Inferior parietal cortex (tissue), 1 donor: ENCODE data around the gene FAM111B.
A peak's percentile ranks its signal among the peaks of the same experiment; 100 is the strongest.

ENCODE experiments used
- DNase-seq: peaks from one replicate; pipeline ENCODE4 v3.0.0-alpha.2; 2016; ENCODE audit errors: extremely low spot score

Gene FAM111B

GRCh38 chr11:59154610-59155009, 47.6 kb downstream of the FAM111B start:
- no peak for DNase-seq

GRCh38 chr11:59157433-59157832, 50.4 kb downstream of the FAM111B start:
- no peak for DNase-seq

GRCh38 chr11:59158206-59159068, 51.4 kb downstream of the FAM111B start:
- DNase-seq, result peak; percentile 85

- no peak for DNase-seq
Observed at GRCh38 chr11:59164028-59164427, 57.0 kb downstream of the FAM111B start.

GRCh38 chr11:59171508-59172322, 64.7 kb downstream of the FAM111B start, which contains the start of gene DTX4:
TSS of gene DTX4 (plus strand) at chr11:59172132. CDS start at chr11:59172596, 464 bp downstream.
- DNase-seq, result peak; percentile 92

GRCh38 chr11:59172345-59173079, 65.5 kb downstream of the FAM111B start:
- no peak for DNase-seq

- DNase-seq, result no peak
Observed at GRCh38 chr11:59173080-59173963, 66.3 kb downstream of the FAM111B start.

- DNase-seq, result no peak
Observed at GRCh38 chr11:59173964-59174663, 67.1 kb downstream of the FAM111B start.

GRCh38 chr11:59174664-59175033, 67.6 kb downstream of the FAM111B start:
- DNase-seq, result no peak

GRCh38 chr11:59175091-59175501, 68.1 kb downstream of the FAM111B start:
- DNase-seq, result no peak

- no peak for DNase-seq
Observed at GRCh38 chr11:59176330-59176729, 69.3 kb downstream of the FAM111B start.
